Left cardiac atrium (tissue), 4 donors: ENCODE results near the gene ALPP. TPM values are rescaled to one million over a fixed set of nuclear protein-coding genes. Genes with fewer than 3 reads are reported as not detected.
A peak's percentile ranks its signal among the peaks of the same experiment; 100 is the strongest.
"Not testable (repeated sequence)": the region's sequence is repeated elsewhere in the genome, so short reads cannot be mapped to it uniquely, and the experiment has no call there.

ENCODE experiments used
- ATAC-seq, 2 donors: fragments of 200-7000 bp; cut with Tn5 transposase; one replicate each; pipeline ENCODE4 v1.9.1; 2020; ENCODE audit warnings: mild to moderate bottlenecking in 2 of 2, moderate library complexity in 2 of 2
- DNase-seq: peaks from one replicate; pipeline ENCODE4 v3.0.0-alpha.2; 2020
- intact Hi-C, 2 donors: fragments of 100-400 bp; cut with DNase I; formaldehyde crosslinking; loops; one replicate each; pipeline versions ENCODE4 v1.14.1 to v1.15.1; 2022 to 2023
- total RNA-seq, 2 donors: library from RNA; stranded (reverse); fragmentation: NEBNext Ultra II Directional; extraction: Animal tissue kit (Norgen Biotek cat#: 25700); gene quantifications; one replicate each; pipeline ENCODE4 v1.2.1, GENCODE V29; 2021
- donor health status: DM: no; HTN: yes; CAD: no.
- donor health status: DM: no; HTN: yes; CAD: no; lungs with severe emphysema.
- donor health status: DM: yes; HTN: yes; CAD: no.
- donor health status: Dilated cardiomyopathy.

ALPP gene
- total RNA-seq, 2 donors from 2014 or later: not detected

DNA sequence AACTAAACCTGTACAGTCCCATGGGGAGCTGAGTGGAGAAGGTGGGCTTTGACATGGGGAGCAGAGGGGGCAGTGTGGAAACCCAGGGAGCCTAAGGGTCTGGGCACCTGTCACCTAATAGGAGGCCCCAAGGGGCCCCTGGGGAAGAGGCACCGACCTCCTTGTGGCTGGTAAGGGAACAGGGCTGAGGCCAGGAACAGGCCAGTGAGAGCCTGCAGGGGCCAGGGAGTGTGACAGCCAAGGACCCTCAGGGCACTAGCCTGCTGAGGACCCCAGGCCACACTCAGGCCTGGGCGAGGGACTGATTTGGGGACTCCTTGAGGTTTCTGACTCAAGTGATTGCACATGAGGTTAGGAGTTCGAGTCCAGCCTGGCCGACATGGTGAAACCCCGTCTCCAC, 24.5 kb upstream of the ALPP start:
- intact Hi-C loops: no loop called here
- ATAC-seq (no peak), DNase-seq (no peak)

DNA sequence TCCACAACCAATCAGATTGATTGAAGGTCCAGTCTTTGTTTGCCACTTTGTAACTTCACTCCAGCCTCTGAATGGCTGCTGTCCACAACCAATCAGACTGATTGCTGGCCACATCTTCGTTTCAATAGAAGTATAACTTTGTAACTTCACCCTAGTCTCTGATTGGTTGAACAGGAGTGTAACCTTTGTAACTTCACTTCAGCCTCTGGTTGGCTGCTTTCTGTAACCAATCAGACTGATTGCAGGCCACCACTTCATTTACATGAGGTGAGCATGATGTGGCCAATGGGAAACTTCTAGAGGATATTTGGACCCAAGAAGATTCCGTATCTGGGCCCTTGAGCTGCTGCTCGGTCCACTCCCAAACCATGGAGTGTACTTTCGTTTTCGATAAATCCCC, 16.9 kb upstream of the ALPP start:
- ATAC-seq (no peak), DNase-seq (no peak)
- intact Hi-C loops: no loop called here

DNA sequence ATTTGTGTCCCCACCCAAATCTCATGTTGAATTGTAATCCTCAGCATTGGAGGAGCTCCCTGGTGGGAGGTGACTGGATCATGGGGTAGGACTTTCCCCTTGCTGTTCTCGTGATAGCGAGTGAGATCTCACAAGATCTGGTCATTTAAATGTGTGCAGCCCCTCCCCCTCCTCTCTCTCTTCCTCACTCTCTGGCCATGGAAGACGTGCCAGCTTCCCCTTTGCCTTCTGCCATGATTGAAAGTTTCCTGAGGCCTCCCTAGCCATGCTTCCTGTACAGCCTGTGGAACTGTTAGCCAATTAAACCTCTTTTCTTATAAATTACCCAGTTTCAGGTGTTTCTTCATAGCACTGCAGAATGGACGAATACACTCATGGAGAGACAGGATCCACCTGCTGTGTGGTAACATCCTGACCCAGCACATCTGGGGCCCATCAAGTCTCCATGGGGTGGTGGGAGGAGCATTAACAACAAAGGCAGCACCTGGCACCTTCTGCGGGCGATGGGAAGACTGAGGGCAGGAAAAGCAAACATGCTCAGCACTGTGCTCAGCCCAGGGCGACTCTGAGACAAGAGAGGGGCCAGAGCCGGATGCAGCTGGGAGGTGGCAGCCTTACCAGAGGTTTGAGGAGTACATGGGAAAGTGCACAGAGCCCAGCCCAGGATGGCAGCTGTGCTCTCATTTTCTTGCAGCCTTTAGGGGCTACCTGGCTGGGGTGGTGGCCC, 16.2 kb upstream of the ALPP start:
- ATAC-seq (no peak), DNase-seq (no peak)
- intact Hi-C loops: no loop called here

DNA sequence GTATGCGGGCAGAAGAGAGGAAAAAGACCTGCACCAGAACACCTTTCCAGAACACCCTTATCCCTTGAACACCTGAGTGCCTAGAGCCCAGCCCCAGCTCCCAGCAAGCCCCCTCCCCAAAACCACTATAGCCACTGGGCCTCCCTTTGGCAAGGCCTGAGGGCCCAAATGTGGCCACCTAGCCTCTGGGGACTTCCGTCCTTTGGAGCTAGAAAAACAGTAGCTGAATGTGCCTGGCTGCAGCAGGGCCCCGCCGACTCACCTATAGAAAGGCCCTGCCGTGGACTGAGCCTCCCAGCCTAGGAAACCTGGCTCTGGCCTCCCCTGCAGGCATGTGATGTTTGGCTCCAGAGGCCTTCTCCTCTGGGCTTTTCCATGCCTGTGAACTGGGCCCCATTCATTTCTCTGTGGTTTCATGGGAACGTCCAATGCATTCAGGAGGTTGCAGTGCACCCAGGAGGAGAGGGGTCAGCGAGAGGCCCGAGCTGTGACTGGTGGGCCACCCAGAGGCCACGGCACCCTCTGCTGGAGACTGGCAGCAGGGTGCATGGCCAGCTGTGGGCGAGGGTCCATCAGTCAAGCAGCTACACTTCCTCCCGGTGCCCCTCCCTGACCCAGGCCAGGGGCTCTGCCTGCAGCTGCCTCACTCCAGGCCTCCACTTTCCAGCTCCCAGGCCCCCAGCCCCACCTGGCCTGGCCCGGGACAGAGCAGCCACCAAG, 15.3 kb upstream of the ALPP start:
- DNase-seq, intact Hi-C loops, ATAC-seq: not testable (repeated sequence)

DNA sequence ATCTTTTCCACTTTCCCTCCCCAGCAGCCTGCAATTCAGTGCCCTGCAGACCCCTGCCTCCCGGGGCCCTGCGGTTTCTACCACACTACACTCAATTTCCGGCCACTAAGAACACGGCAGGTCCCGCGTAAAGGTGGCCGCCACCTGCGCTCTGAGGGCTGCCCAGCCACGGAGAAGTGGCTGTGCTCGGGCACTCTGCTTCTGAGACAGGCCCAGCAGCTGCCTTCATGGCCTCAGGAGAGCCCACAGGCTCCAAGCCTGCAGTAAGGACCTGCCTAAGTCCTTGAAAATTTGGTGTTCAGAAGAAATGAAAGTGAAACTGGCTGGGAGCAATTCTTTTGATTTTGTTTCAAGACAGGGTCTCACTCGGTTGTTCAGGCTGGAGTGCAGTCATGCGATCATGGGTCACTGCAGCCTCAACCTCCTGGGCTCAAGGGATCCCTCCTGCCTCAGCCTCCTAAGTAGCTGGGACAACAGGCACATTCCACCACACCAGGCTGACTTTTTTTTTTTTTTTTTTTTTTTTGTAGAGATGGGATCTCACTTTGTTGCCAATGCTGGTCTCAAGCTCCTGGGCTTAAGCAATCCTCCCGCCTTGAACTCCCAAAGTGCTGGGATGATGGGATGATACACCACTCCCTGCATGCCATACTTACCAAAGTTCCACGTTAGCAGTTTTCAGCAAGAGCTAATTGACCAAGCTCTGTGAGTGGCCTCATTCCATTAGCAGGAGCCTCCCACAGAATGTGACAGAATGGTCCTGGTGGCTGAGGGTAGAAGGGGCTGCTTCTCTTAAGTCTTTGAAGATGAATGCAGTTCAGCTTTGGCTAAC, 14.6 kb upstream of the ALPP start:
- no peak for DNase-seq
- intact Hi-C loops: no loop called here
- no peak for ATAC-seq

DNA sequence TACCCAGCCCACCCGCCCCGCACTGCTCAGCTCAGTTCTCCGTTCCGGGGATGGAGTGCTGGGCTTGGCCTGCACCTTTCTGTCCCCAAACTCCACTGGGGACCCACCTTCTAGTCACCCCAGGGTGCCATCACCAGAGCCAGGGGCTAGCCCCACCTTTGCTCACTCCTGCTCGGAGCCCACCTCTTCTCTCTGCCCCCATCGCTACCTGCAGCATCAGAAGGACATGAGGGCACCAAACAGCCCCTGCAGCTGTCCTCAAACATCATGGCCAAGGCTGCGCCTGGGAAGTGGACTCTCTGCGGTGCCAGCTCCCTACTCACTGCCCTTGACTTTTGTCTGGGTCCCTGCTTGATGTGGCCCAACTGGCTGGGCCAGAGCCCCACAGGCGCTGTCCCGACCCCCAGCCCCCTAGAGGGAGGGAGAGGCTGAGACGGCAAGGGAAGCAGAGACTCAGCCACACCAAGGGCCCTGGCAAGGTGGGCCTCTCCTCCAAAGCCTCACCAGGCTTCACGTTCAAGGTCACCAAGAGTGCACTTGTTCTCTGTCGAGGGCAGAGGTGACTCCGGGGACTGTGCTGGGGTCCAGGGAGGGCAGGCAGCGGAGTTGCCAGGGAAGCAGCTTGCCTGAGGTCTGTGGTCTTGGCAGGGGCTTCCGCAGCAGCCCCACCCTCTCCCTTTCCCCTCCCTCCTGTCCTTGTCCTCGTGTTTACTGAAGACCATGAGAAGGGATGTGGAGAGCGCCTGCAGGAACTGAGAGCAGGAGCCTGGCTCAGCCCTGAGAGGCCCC, 13.6 kb upstream of the ALPP start:
- DNase-seq, ATAC-seq, intact Hi-C loops: not testable (repeated sequence)

DNA sequence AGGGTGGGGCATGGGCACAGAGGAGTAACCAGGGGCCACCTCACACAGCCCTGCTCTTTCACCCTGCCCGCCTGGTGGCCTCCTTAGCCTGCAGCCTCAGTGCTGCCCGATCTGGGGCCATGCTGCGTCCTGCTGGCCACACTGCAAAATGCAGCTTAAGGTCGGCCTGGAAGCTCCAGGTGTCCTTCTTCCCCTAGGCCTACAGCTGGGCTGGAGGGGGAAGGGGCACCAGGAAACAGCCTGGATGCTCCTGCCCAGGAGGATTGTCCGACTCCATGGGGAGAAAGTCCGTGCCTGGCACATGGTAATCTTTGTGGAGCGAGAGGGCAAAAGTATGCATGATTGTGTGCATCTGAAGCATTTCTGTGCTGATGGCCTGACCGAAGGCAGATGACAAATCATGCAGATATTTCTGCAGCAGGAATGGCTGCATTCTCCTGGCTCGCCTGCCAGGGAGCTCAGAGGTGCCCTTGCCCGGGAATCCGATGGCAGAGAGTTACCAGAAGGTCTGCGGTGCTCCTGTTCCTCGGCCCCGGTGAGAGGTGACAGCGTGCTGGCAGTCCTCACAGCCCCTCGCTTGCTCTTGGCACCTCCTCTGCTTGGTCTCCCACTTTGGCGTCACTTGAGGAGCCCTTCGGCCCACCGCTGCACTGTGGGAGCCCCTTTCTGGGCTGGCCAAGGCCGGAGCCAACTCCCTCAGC, 12.8 kb upstream of the ALPP start:
- intact Hi-C loops: no loop called here
- ATAC-seq (peak in 1 of 2 donors; percentile 42), DNase-seq (no peak)

DNA sequence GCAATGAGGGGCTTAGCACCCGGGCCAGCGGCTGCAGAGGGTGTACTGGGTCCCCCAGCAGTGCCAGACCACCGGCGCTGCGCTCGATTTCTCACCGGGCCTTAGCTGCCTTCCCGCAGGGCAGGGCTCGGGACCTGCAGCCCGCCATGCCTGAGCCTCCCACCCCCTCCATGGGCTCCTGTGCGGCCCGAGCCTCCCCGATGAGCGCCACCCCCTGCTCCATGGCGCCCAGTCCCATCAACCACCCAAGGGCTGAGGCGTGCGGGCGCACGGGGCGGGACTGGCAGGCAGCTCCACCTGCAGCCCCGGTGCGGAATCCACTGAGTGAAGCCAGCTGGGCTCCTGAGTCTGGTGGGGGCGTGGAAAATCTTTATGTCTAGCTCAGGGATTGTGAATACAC, 12.1 kb upstream of the ALPP start:
- intact Hi-C loops, DNase-seq, ATAC-seq: not testable (repeated sequence)

DNA sequence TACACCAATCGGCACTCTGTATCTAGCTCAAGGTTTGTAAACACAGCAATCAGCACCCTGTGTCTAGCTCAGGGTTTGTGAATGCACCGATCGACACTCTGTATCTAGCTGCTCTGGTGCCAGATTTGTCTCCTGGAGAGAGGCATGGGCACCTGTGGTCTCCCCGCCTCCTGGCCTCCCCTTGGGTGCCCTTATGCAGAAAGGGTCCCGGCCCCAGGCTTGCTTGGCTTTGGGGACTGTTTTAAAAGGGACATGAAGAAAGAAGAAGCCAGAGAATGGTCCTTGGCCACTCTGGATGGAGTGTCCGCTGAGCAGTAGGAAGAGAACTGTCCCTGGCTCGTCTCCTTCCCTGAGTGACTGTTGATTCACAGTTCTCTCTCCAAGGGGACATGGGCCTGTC, 11.5 kb upstream of the ALPP start:
- DNase-seq (no peak), ATAC-seq (no peak)
- intact Hi-C loops: no loop called here

DNA sequence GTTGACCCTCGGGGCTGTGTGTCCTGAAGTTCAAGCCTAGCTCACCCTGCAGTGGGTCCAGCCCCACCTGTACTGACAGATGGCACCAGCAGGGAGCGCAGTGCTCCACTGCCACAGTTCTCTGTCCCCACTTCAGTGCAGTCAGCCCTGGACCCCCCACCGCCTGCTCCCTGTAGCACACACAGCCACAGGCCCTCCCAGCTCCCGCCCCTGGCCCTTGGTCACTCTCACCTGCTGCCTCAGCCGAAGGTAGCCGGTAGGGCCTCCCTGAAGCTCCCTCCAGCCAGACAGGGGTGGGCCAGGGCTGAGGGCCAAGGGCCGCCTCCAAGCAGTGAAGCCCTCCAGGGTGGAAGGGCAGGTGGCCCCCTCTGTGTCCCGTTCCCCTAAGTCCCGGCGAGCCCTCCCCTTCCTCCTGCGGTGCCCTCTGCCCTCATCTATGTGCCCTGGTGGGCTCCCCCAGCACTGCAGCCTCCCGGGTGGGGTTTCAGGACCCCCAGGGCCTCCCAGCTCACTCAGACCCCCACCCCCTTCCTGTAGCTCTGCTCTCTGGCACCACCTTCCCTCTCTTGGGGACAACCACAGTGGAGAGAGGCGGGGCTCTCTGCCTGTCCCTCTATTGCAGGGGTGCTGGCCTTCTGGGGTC, 10.8 kb upstream of the ALPP start:
- intact Hi-C loops: no loop called here
- DNase-seq (no peak), ATAC-seq (no peak)

DNA sequence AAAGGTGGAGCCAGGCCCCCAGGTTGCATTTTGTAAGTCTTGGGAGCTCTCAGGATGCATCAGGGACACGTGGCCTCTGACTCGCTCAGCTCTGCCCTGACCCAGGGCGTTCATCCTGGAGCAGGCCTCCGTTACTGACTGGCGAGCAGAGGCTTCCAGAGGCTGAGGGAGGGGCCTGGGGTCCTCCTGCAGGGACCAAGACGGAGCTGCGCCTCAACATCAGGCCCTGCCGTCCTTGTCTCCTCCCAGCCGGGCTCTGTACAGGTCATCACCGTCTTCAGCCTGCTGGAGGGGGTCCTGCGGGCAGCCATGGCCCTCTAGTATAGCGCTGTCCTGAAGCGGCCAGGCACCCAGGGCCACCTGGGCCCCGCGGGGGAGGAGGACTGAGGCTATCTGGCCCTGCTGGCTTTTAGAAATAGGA, 10.2 kb upstream of the ALPP start:
- intact Hi-C loops: no loop called here
- DNase-seq (no peak), ATAC-seq (no peak)

DNA sequence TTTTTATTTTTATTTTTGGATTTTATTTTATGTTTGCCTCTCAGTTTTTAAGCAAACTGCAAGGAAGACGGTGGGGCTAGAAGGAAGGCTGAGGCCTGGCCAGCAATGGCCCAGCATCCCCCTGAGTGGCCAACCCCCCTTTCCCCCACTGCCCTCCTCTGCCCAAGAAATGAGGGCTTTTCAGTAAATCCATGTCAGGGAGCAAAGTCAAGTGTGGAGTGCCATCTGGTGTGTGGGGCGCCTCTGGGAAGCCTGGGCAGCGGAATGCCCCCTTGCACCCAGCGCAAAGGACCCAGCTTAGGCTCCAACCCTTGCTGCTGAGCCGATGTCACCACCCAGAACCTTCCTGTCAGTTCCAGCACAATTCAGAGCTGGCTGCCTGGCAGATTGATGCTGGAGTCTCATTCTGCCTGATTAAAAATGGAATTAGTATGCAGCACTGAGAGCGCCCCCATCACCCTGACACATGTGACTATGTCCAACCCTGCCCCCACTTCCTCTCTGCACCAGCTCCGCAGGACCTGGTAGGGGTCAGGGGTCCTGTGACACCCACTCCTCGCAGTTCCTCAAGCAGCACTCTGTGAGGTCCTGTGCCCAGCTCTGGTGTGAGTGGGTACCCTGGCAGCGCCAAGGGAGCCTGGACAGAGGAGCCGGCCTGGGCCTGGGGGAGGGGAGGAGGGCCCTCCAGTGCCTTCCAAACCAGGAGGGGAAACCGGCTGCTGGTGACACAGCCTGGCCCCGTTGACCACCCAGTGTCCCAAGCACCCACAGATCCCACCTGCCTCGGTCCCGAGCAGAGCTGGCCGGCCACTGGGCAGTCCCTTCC, 9.2 kb upstream of the ALPP start:
- intact Hi-C loops: no loop called here
- DNase-seq (no peak), ATAC-seq (no peak)

DNA sequence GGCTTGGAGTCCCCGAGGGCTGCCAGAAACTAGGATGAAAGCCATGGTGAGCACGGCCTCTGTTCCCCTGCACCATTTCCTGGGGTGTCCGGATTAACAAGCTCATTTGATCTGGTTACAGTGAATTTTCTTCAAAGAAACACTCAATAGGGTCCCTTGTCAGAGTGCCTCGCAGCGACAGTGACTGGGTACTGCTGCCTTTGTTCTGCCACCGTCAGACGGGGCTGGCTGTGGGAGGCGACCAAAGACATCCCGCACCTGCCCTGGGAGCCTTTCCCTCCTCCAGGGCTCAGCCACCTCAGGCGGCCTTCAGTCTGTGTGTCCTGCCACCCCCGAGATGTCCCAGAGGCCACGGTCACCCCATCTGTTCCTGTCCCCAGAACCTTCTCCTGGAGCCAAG, 8.5 kb upstream of the ALPP start:
- ATAC-seq, intact Hi-C loops, DNase-seq: not testable (repeated sequence)

DNA sequence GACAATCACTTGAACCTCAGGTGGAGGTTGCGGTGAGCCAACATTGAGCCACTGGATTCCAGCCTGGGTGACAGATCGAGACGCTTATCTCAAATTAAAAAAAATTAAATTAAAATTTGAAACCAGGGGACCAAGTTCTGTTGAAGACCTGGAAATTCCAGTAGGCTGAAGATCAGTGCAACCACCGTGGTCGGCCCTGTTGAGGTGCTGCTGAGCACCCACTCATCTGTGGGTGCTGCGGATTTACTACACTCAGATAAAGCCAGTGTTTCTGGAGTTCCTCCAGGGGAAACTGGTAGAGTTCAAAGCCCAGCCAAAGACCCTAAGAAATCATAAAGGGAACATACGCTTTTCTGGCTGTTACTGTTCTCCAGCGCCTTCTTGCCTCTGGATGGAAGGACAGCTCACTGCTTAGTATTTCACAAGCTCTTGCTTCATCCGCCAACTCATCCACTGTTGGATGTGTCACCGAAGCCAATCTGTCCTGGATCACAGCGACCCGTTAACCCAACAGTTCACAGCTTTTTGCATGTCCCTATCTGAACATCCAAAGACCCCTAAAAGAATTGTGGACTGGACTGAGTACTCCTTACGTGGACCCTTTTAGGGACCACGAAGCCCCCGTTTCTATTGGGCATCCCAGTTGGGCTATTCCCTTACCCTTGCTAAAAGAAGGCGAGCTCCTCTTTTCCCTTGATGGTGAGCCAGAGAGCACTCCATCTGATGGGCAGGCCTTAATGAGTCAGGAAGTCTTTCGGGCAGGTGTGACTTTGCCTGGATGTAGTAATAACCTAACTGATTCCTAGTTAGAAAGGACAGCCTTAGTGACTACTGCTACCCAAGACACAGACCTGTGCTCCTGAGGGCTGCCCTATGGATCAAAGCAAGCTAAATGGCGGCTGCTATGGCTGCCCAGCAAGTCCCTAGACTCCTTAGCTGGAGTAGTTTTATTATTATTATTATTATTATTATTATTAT, 6.0 kb upstream of the ALPP start:
- intact Hi-C loops: no loop called here
- ATAC-seq (no peak), DNase-seq (no peak)

DNA sequence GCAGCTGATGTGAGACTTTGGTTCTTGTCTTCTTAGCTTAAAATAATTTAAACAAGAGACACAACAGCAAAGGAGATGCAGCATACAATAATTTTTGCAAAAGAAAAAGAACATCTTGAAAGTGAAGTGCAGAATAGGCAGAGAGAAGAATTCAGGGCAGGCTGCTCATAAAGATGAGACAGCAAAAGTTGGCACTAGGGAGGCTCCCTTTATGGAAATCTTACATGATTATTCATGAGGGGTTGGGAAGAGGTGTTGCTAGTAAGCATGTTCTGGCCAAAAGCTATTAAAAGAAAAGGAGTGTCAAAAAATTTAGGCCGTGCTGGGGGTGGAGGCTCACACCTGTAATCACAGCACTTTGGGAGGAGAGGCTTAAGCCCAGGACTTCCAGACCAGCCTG, 4.2 kb upstream of the ALPP start:
- DNase-seq (no peak), ATAC-seq (no peak)
- intact Hi-C loops: no loop called here

DNA sequence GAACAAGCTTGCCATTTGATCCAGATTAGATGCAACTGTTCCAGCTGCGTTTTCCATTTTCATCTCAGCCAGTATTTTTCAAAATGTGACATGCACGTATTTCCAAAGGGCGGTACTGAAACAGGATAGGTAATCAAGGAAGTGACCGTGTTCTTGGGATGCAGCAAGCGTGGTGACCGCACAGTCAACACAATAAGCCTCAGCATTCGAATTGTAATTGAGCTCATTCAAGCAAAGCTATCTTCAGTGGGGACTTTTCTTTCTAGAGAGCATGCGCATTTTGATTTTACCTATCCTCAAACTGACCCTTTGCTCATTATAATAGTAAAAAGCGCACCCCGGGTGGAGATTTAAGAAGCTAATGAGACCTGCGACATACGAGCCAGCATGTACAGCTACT, 3.4 kb upstream of the ALPP start:
- ATAC-seq: no peak
- intact Hi-C loops: no loop called here
- no peak for DNase-seq
